Stimulated activated CD4-positive, alpha-beta T cell treated with anti-CD3 and anti-CD28 coated beads, Interleukin-4, amount 100 ng/mL, for 24 hours (primary cell): ENCODE measurements around the gene MAP3K2.

Experiments
- DNase-seq: peaks from one replicate; pipeline ENCODE4 v3.0.0-alpha.2; 2020

Gene MAP3K2

GRCh38 chr2:127347734-127348392 is 39.9 kb downstream of the MAP3K2 start:
- no peak for DNase-seq

GRCh38 chr2:127347015-127347414 is 40.8 kb downstream of the MAP3K2 start:
- no peak for DNase-seq

- DNase-seq = no peak
Observed at GRCh38 chr2:127343277-127343676, 44.5 kb downstream of the MAP3K2 start.

- no peak for DNase-seq
Observed at GRCh38 chr2:127342101-127342500, 45.7 kb downstream of the MAP3K2 start.

GRCh38 chr2:127332335-127332734 is 55.4 kb downstream of the MAP3K2 start:
- no peak for DNase-seq

GRCh38 chr2:127330753-127331152 is 57.0 kb downstream of the MAP3K2 start:
- no peak for DNase-seq

GRCh38 chr2:127326289-127326945 is 61.4 kb downstream of the MAP3K2 start:
- DNase-seq = no peak

- DNase-seq = no peak
Observed at GRCh38 chr2:127324635-127325034, 63.1 kb downstream of the MAP3K2 start.

GRCh38 chr2:127321303-127321702 is 66.5 kb downstream of the MAP3K2 start:
- DNase-seq = no peak

GRCh38 chr2:127320586-127321275 is 67.0 kb downstream of the MAP3K2 start:
- DNase-seq = no peak

GRCh38 chr2:127320067-127320466 is 67.7 kb downstream of the MAP3K2 start:
- no peak for DNase-seq

- DNase-seq = no peak
Observed at GRCh38 chr2:127314193-127314988, 73.4 kb downstream of the MAP3K2 start.

GRCh38 chr2:127313406-127313805 is 74.4 kb downstream of the MAP3K2 start:
- DNase-seq = no peak

- DNase-seq = no peak
Observed at GRCh38 chr2:127310980-127311379, 76.8 kb downstream of the MAP3K2 start.

GRCh38 chr2:127309468-127309867 is 78.3 kb downstream of the MAP3K2 start:
- DNase-seq = no peak

GRCh38 chr2:127308586-127309138 is 79.1 kb downstream of the MAP3K2 start:
- DNase-seq = no peak

- DNase-seq = no peak
Observed at GRCh38 chr2:127305990-127306585, 81.7 kb downstream of the MAP3K2 start.

- no peak for DNase-seq
Observed at GRCh38 chr2:127302168-127302567, 85.6 kb downstream of the MAP3K2 start.

GRCh38 chr2:127293748-127294562 is 93.8 kb downstream of the MAP3K2 start, which contains the start of gene ERCC3:
ERCC3 (minus strand) TSS chr2:127294144; CDS start chr2:127294081, 63 bp downstream.
- peak; percentile 87 for DNase-seq

- no peak for DNase-seq
Observed at GRCh38 chr2:127293386-127293747, 94.4 kb downstream of the MAP3K2 start.

- no peak for DNase-seq
Observed at GRCh38 chr2:127288274-127288673, 99.5 kb downstream of the MAP3K2 start.

- DNase-seq = no peak
Observed at GRCh38 chr2:127283275-127283674, 104.5 kb downstream of the MAP3K2 start.
